Stomach smooth muscle (tissue), 2 donors: ENCODE measurements around the gene ANKRD9.
"Not testable (repeated sequence)": the region's sequence is repeated elsewhere in the genome, so short reads cannot be mapped to it uniquely, and the experiment has no call there.

ENCODE experiments used
- H3K27ac ChIP-seq: one replicate; pipeline ENCODE4 v1.7.0; 2013; ENCODE audit warnings: mild to moderate bottlenecking, low read length, inconsistent platforms
- H3K27me3 ChIP-seq, 2 donors: one replicate each; pipeline ENCODE4 v1.7.0; 2013; ENCODE audit warnings: low read length in 2 of 2; ENCODE audit not compliant: insufficient read depth in 2 of 2, control insufficient read depth in 1 of 2
- H3K36me3 ChIP-seq, 2 donors: one replicate each; pipeline ENCODE4 v1.7.0; 2013; ENCODE audit warnings: low read length in 2 of 2; ENCODE audit not compliant: control insufficient read depth in 2 of 2, insufficient read depth in 2 of 2
- H3K4me1 ChIP-seq: one replicate; pipeline ENCODE4 v1.7.0; 2013; ENCODE audit warnings: low read length; ENCODE audit not compliant: control insufficient read depth, insufficient read depth
- H3K4me3 ChIP-seq, 2 donors: one replicate each; pipeline ENCODE4 v1.7.0; 2013; ENCODE audit warnings: low read length in 2 of 2
- H3K9ac ChIP-seq, 2 donors: one replicate each; pipeline ENCODE4 v1.7.0; 2013; ENCODE audit warnings: low read length in 2 of 2, mild to moderate bottlenecking in 1 of 2
- H3K9me3 ChIP-seq, 2 donors: one replicate each; pipeline ENCODE4 v1.7.0; 2013; ENCODE audit warnings: low read length in 2 of 2; ENCODE audit not compliant: control insufficient read depth in 2 of 2
- donor health status: healthy.
- donor health status: Pancreatic carcinoma.

ANKRD9 gene

GRCh38 chr14:102532204-102532658 is 22.7 kb upstream of the ANKRD9 start:
- Histone ChIP-seq H3K27ac (no peak overlapping the region), H3K9me3 (no peaks in the 10 kb centered on the region)

GRCh38 chr14:102530828-102531478 is 21.4 kb upstream of the ANKRD9 start:
- Histone ChIP-seq H3K4me3 (no peak overlapping the region), H3K27ac (no peak overlapping the region), H3K9ac (no peak overlapping the region), H3K9me3 (no peaks in the 10 kb centered on the region), H3K36me3 (no peaks in the 10 kb centered on the region), H3K27me3 (no peaks in the 10 kb centered on the region), H3K4me1 (no peaks in the 10 kb centered on the region)

More at GRCh38 chr14:102532204-102532658, 22.7 kb upstream of the ANKRD9 start:
- Histone ChIP-seq H3K9ac (no peak overlapping the region), H3K4me3 (no peak overlapping the region), H3K36me3 (no peaks in the 10 kb centered on the region), H3K4me1 (no peaks in the 10 kb centered on the region), H3K27me3 (no peaks in the 10 kb centered on the region)

DNA sequence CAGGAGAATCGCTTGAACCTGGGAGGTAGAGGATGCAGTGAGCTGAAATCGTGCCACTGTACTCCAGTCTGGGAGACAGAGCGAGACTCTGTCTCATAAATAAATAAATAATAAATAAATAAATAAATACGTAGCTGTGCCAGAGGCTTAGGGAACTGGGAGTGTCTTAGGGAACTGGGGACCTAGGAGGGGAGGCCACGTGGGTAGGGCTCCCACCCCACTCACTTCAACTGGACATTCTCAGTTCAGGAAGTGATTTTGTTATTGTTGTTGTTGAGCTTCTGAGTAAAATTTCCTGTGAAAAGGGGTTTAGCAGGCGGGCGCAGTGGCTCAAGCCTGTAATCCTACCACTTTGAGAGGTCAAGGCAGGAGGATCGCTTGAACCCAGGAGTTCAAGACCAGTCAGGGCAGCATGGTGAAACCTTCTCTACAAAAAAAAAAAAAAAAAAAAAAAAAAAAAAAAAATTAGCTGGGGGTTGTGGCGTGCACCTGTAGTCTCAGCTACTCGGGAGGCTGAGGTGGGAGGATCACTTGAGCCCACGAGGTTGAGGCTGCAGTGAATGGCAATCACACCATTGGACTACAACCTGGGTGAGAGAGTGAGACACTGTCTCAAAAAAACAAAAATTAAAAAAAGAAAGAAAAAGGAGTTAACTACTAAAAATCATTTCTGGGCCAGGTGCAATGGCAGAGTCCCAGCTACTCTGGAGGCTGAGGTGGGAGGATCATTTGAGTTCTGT is 19.0 kb upstream of the ANKRD9 start:
- Histone ChIP-seq H3K27ac (no peak overlapping the region), H3K9ac (no peak overlapping the region)

GRCh38 chr14:102525929-102526497 is 16.4 kb upstream of the ANKRD9 start:
- no peaks in the 10 kb centered on the region for H3K36me3 ChIP-seq
- H3K4me1 ChIP-seq, result peaks cover 15% of the 10 kb centered on the region
- no peaks in the 10 kb centered on the region for H3K27me3 ChIP-seq
- no peaks in the 10 kb centered on the region for H3K9me3 ChIP-seq
- no peak overlapping the region for H3K4me3 ChIP-seq
- no peak overlapping the region for H3K9ac ChIP-seq
- H3K27ac ChIP-seq, result no peak overlapping the region

More for the DNA sequence above, 19.0 kb upstream of the ANKRD9 start:
- Histone ChIP-seq H3K4me3 (no peak overlapping the region), H3K9me3 (no peaks in the 10 kb centered on the region), H3K27me3 (no peaks in the 10 kb centered on the region), H3K36me3 (no peaks in the 10 kb centered on the region), H3K4me1 (peaks cover 12% of the 10 kb centered on the region)

DNA sequence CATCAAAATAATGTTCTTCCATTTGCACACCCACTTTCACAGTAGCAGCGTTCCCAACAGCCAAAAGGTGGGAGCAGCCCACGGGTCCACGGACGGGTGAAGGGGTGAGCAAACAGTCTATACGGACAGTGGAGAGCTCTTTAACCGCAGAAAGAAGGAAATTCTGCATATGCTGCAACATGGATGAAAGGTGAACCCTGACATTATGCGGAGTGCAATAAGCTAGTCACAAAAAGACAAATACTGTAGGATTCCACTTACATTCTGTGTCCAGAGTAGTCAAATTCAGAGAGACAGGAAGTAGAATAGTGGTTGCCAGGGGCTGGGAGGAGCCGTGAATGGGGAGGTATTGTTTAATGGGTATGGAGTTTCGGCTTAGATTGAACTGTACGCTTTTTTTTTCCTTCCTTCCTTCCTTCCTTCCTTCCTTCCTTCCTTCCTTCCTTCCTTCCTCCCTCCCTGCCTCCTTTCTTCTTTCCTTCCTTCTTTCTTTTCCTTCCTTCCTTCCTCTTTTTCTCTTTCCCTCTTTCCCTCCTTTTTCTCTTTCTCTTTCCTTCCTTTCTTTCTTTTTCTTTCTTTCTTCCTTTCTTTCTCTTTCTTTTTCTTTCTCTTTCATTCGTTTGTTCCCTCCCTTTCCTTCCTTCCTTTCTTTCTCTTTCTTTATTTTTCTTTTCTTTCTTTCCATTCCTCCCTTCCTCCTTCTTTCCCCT is 15.8 kb upstream of the ANKRD9 start:
- peak overlapping the region; percentile 76 for H3K27ac ChIP-seq
- no peaks in the 10 kb centered on the region for H3K36me3 ChIP-seq
- H3K4me1 ChIP-seq, result peaks cover 15% of the 10 kb centered on the region
- H3K4me3 ChIP-seq, result peak overlapping the region; percentile 72 to 93
- H3K27me3 ChIP-seq, result no peaks in the 10 kb centered on the region
- H3K9me3 ChIP-seq, result no peaks in the 10 kb centered on the region
- peak overlapping the region; percentile 51 to 81 for H3K9ac ChIP-seq

- peak overlapping the region; percentile 72 to 93 for H3K4me3 ChIP-seq
- no peaks in the 10 kb centered on the region for H3K9me3 ChIP-seq
- H3K27me3 ChIP-seq, result no peaks in the 10 kb centered on the region
- H3K27ac ChIP-seq, result peak overlapping the region; percentile 76
- peak overlapping the region; percentile 51 to 81 for H3K9ac ChIP-seq
- peaks cover 15% of the 10 kb centered on the region for H3K4me1 ChIP-seq
- H3K36me3 ChIP-seq, result no peaks in the 10 kb centered on the region
Measured at GRCh38 chr14:102524451-102525218, 15.1 kb upstream of the ANKRD9 start.

GRCh38 chr14:102523569-102524450 is 14.2 kb upstream of the ANKRD9 start:
- H3K36me3 ChIP-seq, result no peaks in the 10 kb centered on the region
- peak overlapping the region in 1 of 2 donors; percentile 51 for H3K9ac ChIP-seq
- H3K27ac ChIP-seq, result peak overlapping the region; percentile 76
- no peaks in the 10 kb centered on the region for H3K27me3 ChIP-seq
- peak overlapping the region; percentile 72 to 93 for H3K4me3 ChIP-seq
- H3K9me3 ChIP-seq, result no peaks in the 10 kb centered on the region
- H3K4me1 ChIP-seq, result peaks cover 15% of the 10 kb centered on the region

- Histone ChIP-seq H3K27me3 (no peaks in the 10 kb centered on the region), H3K9ac (no peak overlapping the region), H3K4me3 (no peak overlapping the region), H3K27ac (no peak overlapping the region), H3K9me3 (no peaks in the 10 kb centered on the region), H3K4me1 (peaks cover 15% of the 10 kb centered on the region), H3K36me3 (no peaks in the 10 kb centered on the region)
Measured at GRCh38 chr14:102523200-102523568, 13.6 kb upstream of the ANKRD9 start.

- not testable (repeated sequence) for H3K9ac ChIP-seq, H3K4me3 ChIP-seq, H3K9me3 ChIP-seq, H3K27me3 ChIP-seq, H3K27ac ChIP-seq, H3K36me3 ChIP-seq
- peaks cover 25% of the 10 kb centered on the region for H3K4me1 ChIP-seq
Measured at GRCh38 chr14:102519709-102520108, 10.1 kb upstream of the ANKRD9 start.
